Activated naive CD4-positive, alpha-beta T cell (primary cell): ENCODE data around the gene TMUB2.
"Not testable (repeated sequence)": the region's sequence is repeated elsewhere in the genome, so short reads cannot be mapped to it uniquely, and the experiment has no call there.

Source experiments
- DNase-seq, 4 experiments: peaks; one replicate each; lab custom pipeline; 2025; lab: John Stamatoyannopoulos, UW

The TMUB2 gene

GRCh38 chr17:44186307-44187130, at the start of gene TMUB2:
Gene TMUB2 (plus strand): TSS chr17:44186972. CDS start chr17:44187709, 737 bp downstream.
- peak; percentile 97 to 99 (median 98) for DNase-seq

- peak in 3 of 4 experiments; percentile 26 to 35 (median 33) for DNase-seq
Observed at GRCh38 chr17:44137891-44138709, 48.7 kb upstream of the TMUB2 start.

- DNase-seq: not testable (repeated sequence)
Observed at GRCh38 chr17:44143921-44144320, 42.9 kb upstream of the TMUB2 start.

- no peak for DNase-seq
Observed at GRCh38 chr17:44144966-44145739, 41.6 kb upstream of the TMUB2 start.

- DNase-seq: no peak
Observed at GRCh38 chr17:44146375-44147346, 40.1 kb upstream of the TMUB2 start.

GRCh38 chr17:44147812-44148211, 39.0 kb upstream of the TMUB2 start:
- DNase-seq: no peak

- not testable (repeated sequence) for DNase-seq
Observed at GRCh38 chr17:44149066-44149465, 37.7 kb upstream of the TMUB2 start.

- DNase-seq: no peak
Observed at GRCh38 chr17:44149750-44150329, 36.9 kb upstream of the TMUB2 start.

GRCh38 chr17:44152875-44153274, 33.9 kb upstream of the TMUB2 start:
- DNase-seq: no peak

GRCh38 chr17:44155488-44155887, 31.3 kb upstream of the TMUB2 start:
- no peak for DNase-seq

GRCh38 chr17:44159519-44160210, 27.1 kb upstream of the TMUB2 start:
- no peak for DNase-seq

- no peak for DNase-seq
Observed at GRCh38 chr17:44164476-44164875, 22.3 kb upstream of the TMUB2 start.

- no peak for DNase-seq
Observed at GRCh38 chr17:44167181-44167861, 19.5 kb upstream of the TMUB2 start.

- DNase-seq: no peak
Observed at GRCh38 chr17:44170135-44170498, 16.7 kb upstream of the TMUB2 start.

- no peak for DNase-seq
Observed at GRCh38 chr17:44170499-44171201, 16.1 kb upstream of the TMUB2 start, which contains the start of gene ASB16. Gene ASB16 (plus strand): TSS chr17:44170704. CDS start chr17:44170790, 86 bp downstream.

GRCh38 chr17:44171931-44172455, 14.8 kb upstream of the TMUB2 start:
- DNase-seq: no peak

- no peak for DNase-seq
Observed at GRCh38 chr17:44174427-44174826, 12.3 kb upstream of the TMUB2 start.

GRCh38 chr17:44176257-44176656, 10.5 kb upstream of the TMUB2 start:
- no peak for DNase-seq
